Measurements from ENCODE around the gene CFAP45.

Gene CFAP45

DNA sequence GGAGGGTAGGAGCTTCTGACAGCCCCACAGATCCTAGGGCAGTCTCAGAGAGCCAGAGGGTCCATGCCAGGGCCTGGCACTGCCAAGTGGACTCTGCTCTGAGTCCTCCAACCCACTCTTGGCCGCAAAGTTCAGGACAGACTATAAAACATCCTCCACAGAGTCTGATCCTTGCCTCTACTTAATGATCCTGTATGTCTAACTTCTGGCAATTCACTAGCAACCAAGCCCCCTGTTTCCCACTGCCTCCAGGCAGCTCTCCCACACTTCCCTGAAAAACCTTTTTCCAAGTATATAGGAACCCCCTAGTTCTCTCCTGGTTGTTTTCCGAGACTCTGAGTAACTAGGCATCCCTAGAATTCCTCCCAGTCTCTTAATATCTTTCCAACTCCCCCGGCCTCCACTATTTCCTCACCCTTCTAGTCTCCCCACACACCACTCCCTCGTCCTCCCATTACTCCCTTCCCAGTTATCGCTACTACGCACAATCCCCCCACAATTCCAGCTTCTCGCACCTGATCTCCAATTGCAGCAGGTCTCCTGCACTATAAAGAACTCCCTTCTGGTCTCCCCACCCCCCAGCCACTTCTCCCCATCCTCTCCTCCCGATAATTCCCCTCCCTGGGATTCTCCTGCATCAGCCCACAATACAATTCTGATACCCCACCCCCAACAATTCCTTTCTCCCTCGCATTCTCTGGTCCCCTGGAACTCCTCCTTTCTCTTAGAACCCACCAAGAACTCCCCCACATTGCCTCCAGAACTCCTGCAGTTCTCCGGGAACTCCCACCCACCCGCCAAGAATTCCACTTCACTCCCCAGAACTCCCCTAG is 44.9 kb upstream of the CFAP45 start:
- TF ChIP-seq CTCF (IDR thresholded peaks at IDR 0.05; ENCODE audit: insufficient read depth, low read length, poor library complexity, severe bottlenecking), result no peak
- no peak overlapping the region for H3K4me3 ChIP-seq (replicated peaks; ENCODE audit: low read depth, low read length)
- H3K27me3 ChIP-seq (replicated peaks; ENCODE audit: control insufficient read depth, insufficient read depth, low read length), result peaks cover 2% of the 10 kb centered on the region
- no peaks in the 10 kb centered on the region for H3K36me3 ChIP-seq (ENCODE audit: control insufficient read depth, insufficient read depth, low read length)
- no peak for DNase-seq (ENCODE audit: extremely low read depth, insufficient read length)

GRCh38 chr1:159943908-159944622 is 44.1 kb upstream of the CFAP45 start:
- no peak for TF ChIP-seq CTCF (IDR thresholded peaks at IDR 0.05; ENCODE audit: insufficient read depth, low read length, poor library complexity, severe bottlenecking)
- no peak overlapping the region for H3K4me3 ChIP-seq (replicated peaks; ENCODE audit: low read depth, low read length)
- DNase-seq (ENCODE audit: extremely low read depth, insufficient read length), result no peak

DNA sequence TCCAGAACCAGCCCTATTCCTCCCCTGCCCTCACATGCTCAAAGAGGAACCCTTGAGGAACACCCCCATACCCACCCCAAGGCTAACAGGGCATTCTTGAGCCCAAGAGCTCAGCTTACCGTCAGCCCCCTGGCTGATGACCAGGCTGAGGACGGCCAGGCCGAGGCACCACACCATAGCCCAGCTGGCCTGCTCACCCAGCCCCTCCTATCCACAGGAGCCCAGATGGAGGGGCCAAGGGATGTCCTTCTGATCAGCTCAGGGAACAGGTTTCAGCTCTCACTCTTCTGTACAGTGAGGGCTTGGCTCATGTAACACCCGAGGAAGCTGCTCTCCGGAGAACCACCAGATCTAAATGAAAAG is 43.3 kb upstream of the CFAP45 start:
- no peak for DNase-seq (ENCODE audit: extremely low read depth, insufficient read length)
- Histone ChIP-seq H3K36me3 (ENCODE audit: control insufficient read depth, insufficient read depth, low read length) (no peaks in the 10 kb centered on the region), H3K4me3 (replicated peaks; ENCODE audit: low read depth, low read length) (no peak overlapping the region), H3K27me3 (replicated peaks; ENCODE audit: control insufficient read depth, insufficient read depth, low read length) (peaks cover 2% of the 10 kb centered on the region)
- TF ChIP-seq CTCF (IDR thresholded peaks at IDR 0.05; ENCODE audit: insufficient read depth, low read length, poor library complexity, severe bottlenecking), result no peak

More at GRCh38 chr1:159943908-159944622, 44.1 kb upstream of the CFAP45 start:
- peaks cover 2% of the 10 kb centered on the region for H3K27me3 ChIP-seq (replicated peaks; ENCODE audit: control insufficient read depth, insufficient read depth, low read length)
- no peaks in the 10 kb centered on the region for H3K36me3 ChIP-seq (ENCODE audit: control insufficient read depth, insufficient read depth, low read length)

DNA sequence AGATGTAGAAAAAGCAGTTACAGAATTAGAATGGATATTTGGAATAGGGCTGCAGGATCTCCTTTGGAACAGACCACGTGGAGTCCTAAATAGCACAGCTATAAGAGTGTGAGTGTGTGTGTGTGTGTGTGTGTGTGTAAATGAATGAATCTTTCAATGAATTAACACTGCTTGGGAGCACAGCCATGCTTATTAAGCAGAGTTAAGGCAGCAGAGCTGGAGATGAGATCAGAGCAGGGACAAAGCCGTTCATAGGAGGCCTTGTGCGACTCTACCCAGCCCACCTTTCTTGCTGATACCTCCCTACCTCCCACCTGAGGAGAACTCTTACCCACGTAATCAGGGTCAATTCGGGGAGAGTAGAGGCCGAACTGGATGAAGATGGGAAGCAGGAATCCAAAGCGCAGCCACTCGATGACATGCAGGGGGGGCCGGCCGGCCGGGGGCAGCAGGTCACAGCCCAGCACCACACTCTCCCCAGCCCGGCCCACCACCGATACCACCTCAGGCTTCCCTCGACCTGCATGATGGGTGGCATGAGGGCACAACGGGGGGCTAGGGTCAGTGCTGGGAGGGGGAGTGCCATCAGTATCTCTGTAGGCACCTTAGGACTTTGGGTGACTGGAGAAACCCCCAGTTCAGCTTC is 42.8 kb upstream of the CFAP45 start:
- no peak for TF ChIP-seq CTCF (IDR thresholded peaks at IDR 0.05; ENCODE audit: insufficient read depth, low read length, poor library complexity, severe bottlenecking)
- no peak for DNase-seq (ENCODE audit: extremely low read depth, insufficient read length)
- no peak overlapping the region for H3K4me3 ChIP-seq (replicated peaks; ENCODE audit: low read depth, low read length)
- H3K27me3 ChIP-seq (replicated peaks; ENCODE audit: control insufficient read depth, insufficient read depth, low read length), result peaks cover 2% of the 10 kb centered on the region
- H3K36me3 ChIP-seq (ENCODE audit: control insufficient read depth, insufficient read depth, low read length), result no peaks in the 10 kb centered on the region

DNA sequence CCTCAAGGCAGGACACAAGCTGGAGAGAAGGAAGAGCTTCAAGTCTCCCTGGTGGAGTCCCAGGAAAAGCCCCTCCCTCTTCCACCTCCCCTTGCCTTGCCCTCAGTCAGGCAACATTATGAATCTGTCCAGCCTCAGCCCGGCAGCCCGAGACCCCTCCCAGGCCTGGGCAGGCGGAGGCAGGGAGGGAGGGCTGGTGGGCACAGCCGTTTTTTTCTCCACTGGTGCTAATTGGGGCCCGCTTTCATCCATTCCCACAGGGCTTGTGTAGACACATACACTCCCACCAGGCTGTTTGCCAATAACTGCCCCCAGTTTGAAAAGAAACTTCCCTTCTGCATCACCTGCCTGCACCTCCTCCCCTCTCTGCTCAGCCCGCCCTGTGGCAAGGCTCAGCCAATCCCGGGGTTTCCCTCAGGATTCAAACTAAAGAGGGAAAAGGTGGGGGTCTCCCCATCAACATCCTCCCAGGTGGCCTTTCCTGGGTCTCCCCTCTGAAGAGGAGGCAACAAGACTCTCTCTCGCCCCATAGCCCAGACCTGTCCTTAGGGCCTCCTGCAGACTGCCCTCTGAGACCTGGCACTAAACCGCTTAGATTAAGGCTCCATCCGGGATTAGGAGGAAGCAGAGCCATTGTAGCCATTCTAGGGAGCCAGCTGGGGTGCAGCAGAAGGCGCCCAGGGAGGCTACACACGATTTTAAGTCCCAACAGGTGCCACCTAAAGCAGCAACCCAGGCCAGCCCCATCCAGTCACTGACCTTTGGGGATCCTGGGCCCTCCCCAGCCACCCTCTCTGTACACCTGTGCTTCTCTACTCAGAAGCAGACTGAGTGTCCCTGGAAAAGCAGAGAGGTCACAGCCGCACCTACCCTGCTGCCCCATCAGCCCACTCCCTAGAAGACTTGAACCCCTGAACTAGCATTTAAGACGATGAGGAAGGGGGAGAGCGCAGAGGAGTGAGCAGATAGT is 41.9 kb upstream of the CFAP45 start:
- Histone ChIP-seq H3K36me3 (ENCODE audit: control insufficient read depth, insufficient read depth, low read length) (no peaks in the 10 kb centered on the region), H3K4me3 (replicated peaks; ENCODE audit: low read depth, low read length) (no peak overlapping the region), H3K27me3 (replicated peaks; ENCODE audit: control insufficient read depth, insufficient read depth, low read length) (peaks cover 2% of the 10 kb centered on the region)
- no peak for DNase-seq (ENCODE audit: extremely low read depth, insufficient read length)
- no peak for TF ChIP-seq CTCF (IDR thresholded peaks at IDR 0.05; ENCODE audit: insufficient read depth, low read length, poor library complexity, severe bottlenecking)

Measured in GM06990 (cell line).